TTC549 (cell line): ENCODE data around the gene UGT2B17.
"Not testable (repeated sequence)": the region's sequence is repeated elsewhere in the genome, so short reads cannot be mapped to it uniquely, and the experiment has no call there.

Experiments used
- FAIRE-seq: peaks from 2 replicates; lab custom pipeline; 2012; peaks lifted over from hg19 to GRCh38; lab: Jason Lieb, UNC

Gene UGT2B17

GRCh38 chr4:68569036-68569435, 7.1 kb downstream of the UGT2B17 start:
- FAIRE-seq, result not testable (repeated sequence)

GRCh38 chr4:68568535-68568934, 7.6 kb downstream of the UGT2B17 start:
- FAIRE-seq, result not testable (repeated sequence)

- FAIRE-seq, result not testable (repeated sequence)
Measured at GRCh38 chr4:68566364-68566763, 9.8 kb downstream of the UGT2B17 start.

- FAIRE-seq, result not testable (repeated sequence)
Measured at GRCh38 chr4:68565082-68565481, 11.0 kb downstream of the UGT2B17 start.

GRCh38 chr4:68560364-68561070, 15.6 kb downstream of the UGT2B17 start:
- FAIRE-seq, result not testable (repeated sequence)

- FAIRE-seq, result not testable (repeated sequence)
Measured at GRCh38 chr4:68553830-68554229, 22.3 kb downstream of the UGT2B17 start.

GRCh38 chr4:68552818-68553811, 23.0 kb downstream of the UGT2B17 start:
- not testable (repeated sequence) for FAIRE-seq

- not testable (repeated sequence) for FAIRE-seq
Measured at GRCh38 chr4:68542742-68543141, 33.4 kb downstream of the UGT2B17 start.

GRCh38 chr4:68536375-68536774, 39.7 kb downstream of the UGT2B17 start:
- FAIRE-seq, result no peak

GRCh38 chr4:68535974-68536373, 40.1 kb downstream of the UGT2B17 start:
- no peak for FAIRE-seq

GRCh38 chr4:68522232-68522631, 53.9 kb downstream of the UGT2B17 start:
- FAIRE-seq, result not testable (repeated sequence)

GRCh38 chr4:68520985-68521384, 55.1 kb downstream of the UGT2B17 start:
- FAIRE-seq, result no peak

- no peak for FAIRE-seq
Measured at GRCh38 chr4:68518889-68519288, 57.2 kb downstream of the UGT2B17 start.

- FAIRE-seq, result not testable (repeated sequence)
Measured at GRCh38 chr4:68505452-68505851, 70.7 kb downstream of the UGT2B17 start.

GRCh38 chr4:68504836-68505235, 71.3 kb downstream of the UGT2B17 start:
- FAIRE-seq, result not testable (repeated sequence)

GRCh38 chr4:68503462-68503861, 72.7 kb downstream of the UGT2B17 start:
- not testable (repeated sequence) for FAIRE-seq

- no peak for FAIRE-seq
Measured at GRCh38 chr4:68499021-68499420, 77.1 kb downstream of the UGT2B17 start.

GRCh38 chr4:68498413-68499007, 77.6 kb downstream of the UGT2B17 start:
- peak; percentile 72 for FAIRE-seq

GRCh38 chr4:68494688-68495087, 81.4 kb downstream of the UGT2B17 start:
- no peak for FAIRE-seq

- FAIRE-seq, result no peak
Measured at GRCh38 chr4:68490826-68491457, 85.2 kb downstream of the UGT2B17 start.

- FAIRE-seq, result no peak
Measured at GRCh38 chr4:68489338-68489737, 86.8 kb downstream of the UGT2B17 start.
